ENCODE results near the gene HRK.

HRK gene

DNA sequence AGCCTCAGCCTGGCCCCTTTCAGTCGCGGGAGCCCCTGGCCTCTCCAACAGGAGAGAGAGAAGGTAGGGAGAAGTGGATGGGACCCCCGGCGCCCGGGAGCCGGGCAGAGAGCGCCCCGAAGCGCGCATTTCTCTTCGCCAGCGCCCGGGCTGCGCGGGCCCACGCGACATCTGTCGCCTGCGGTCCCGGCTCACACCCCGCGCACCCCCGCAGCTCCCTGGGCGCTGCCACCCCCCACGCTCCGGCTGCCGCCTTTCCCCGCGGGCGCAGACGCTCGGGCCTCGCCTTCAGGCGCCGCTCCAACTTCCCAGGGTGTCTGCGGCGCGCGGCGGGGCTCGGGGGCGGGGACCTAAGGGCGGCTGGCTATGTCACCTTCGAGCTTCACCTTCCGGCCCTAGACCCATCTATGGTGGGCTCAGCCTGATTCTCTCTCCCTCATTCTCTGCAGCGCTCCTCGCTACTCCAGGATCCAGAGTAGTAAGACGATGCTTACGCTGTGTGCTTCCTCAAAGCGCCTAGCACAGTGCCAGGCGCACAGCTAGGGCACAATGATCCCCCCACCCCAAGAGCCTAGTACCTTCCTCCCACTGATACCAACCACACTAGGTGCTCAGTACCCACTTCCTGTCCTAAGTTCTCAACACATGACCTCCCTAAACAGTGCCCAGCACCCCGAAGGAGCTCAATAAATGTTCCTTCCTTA lies 1.6 kb downstream of the HRK start:
- no peak for TF ChIP-seq CTCF (IDR thresholded peaks at IDR 0.05; ENCODE audit: borderline replicate concordance, insufficient read depth, low read depth, low read length)
- no peak overlapping the region for H3K4me3 ChIP-seq (ENCODE audit: low read depth, low read length)

GRCh38 chr12:116878567-116879508 lies 2.4 kb downstream of the HRK start:
- no peak for TF ChIP-seq CTCF (IDR thresholded peaks at IDR 0.05; ENCODE audit: borderline replicate concordance, insufficient read depth, low read depth, low read length)
- no peak overlapping the region for H3K4me3 ChIP-seq (ENCODE audit: low read depth, low read length)

DNA sequence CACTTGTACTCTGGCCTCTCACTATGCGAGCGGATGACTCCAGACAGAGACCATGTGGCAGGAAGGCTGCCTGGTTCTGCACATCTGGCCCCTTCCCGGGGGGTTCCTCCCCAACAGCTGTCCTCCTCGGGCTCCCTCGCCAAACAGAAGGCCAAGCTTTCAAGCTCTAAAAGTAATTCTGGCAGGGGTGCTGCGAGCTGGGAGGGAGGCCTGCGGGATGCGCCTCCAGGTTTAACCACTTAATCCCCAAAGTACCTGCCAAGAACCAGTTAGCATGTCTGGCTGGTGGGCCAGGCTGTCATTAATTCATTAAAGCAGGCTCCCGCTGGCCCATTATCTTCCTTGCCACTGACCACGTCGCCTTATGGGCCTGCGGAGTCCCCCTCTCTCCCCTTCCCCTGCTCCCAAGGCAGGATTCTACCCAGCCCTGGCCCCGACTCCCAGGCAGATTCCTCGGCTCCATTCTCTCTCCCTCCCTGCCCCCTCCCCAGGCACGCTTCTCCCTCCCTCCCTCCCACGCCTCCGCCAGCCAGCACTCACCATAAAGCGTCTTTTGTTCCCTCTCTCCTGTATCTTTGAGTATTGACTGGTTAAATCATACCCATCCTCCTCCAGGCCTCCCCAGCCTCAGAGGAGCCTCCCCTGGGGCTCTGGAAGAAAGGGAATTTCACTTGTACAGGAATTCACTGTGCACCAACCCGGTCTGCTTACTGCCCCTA lies 4.9 kb downstream of the HRK start:
- no peak for TF ChIP-seq CTCF (IDR thresholded peaks at IDR 0.05; ENCODE audit: borderline replicate concordance, insufficient read depth, low read depth, low read length)
- no peak overlapping the region for H3K4me3 ChIP-seq (ENCODE audit: low read depth, low read length)

DNA sequence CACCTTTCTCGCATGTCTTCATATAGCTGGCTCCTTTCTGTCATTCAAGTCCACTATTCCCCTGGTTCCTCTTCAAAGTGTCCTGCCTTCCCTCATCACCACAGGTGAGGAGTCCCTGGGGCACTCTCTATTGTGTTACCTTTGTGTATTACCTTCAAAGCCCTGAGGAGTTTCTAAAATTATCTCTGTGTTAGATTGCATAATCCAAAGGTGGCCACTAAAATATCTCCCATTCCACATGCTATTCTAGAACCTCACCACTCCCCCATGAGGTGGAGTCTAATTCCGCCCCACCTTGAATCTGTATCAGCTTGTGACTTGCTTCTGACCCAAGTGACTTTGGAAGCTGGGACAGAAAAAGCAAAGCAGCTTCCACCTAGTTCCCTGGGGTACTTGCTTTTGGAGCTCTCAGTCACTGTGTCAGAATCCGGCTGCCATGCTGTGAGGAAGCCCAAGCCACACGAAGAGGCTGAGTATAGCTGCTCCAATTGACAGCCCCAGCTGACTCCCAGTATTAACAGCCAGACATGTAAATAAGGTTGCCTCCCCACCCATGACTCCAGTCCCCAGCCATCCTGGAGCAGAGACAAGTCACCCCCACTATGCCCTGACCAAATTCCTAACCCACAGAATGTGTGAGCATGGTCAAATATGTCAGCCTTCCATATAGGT lies 6.8 kb downstream of the HRK start:
- H3K4me3 ChIP-seq (ENCODE audit: low read depth, low read length), result no peak overlapping the region
- TF ChIP-seq CTCF (IDR thresholded peaks at IDR 0.05; ENCODE audit: borderline replicate concordance, insufficient read depth, low read depth, low read length), result no peak

DNA sequence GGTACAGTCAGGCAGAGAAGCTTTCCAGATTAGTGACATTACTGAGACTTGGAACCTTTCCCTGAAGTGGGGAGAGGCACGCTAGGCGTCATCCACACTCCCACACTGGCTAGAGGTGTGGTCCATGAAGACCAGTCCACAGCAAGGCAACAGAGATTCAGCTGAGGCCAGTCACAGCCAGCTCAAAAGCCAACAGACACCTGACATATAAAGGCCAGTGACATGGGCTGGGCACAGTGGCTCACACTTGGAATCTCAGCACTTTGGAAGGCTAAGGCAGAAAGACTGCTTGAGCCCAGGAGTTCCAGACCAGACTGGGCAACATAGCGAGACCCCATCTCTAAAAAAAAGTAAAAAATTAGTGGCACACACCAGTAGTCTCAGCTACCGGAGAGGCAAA lies 10.9 kb downstream of the HRK start:
- TF ChIP-seq CTCF (IDR thresholded peaks at IDR 0.05; ENCODE audit: borderline replicate concordance, insufficient read depth, low read depth, low read length), result no peak
- H3K4me3 ChIP-seq (ENCODE audit: low read depth, low read length), result no peak overlapping the region

GRCh38 chr12:116867523-116867922 lies 13.7 kb downstream of the HRK start:
- no peak overlapping the region for H3K4me3 ChIP-seq (ENCODE audit: low read depth, low read length)
- no peak for TF ChIP-seq CTCF (IDR thresholded peaks at IDR 0.05; ENCODE audit: borderline replicate concordance, insufficient read depth, low read depth, low read length)

All from GM12875 (cell line).